Panc1 (cell line): Measurements from ENCODE around the gene CCDC57. TPM values are rescaled to one million over a fixed set of nuclear protein-coding genes. Genes with fewer than 3 reads are reported as not detected.
A peak's percentile ranks its signal among the peaks of the same experiment; 100 is the strongest.

Experiments
- ATAC-seq: fragments of 200-7000 bp; cut with Tn5 transposase; 2 replicates; pipeline ENCODE4 v1.9.1; 2020; ENCODE audit warnings: mild to moderate bottlenecking, moderate library complexity
- BruUV-seq: library from RNA; stranded (reverse); fragments of 400-500 nt; replicated peaks from 2 replicates; lab custom pipeline; 2021; lab: Mats Ljungman, UMichigan
- CTCF ChIA-PET: fragments of 300-600 bp; sonication (Branson Sonifier 250); formaldehyde crosslinking; loops from one replicate; lab custom pipeline; 2022; ENCODE audit warnings: antibody characterized with exemption; lab: Charles Lee
- POLR2A ChIA-PET: fragments of 300-600 bp; sonication (Branson Sonifier 250); formaldehyde crosslinking; loops from one replicate; lab custom pipeline; 2022; ENCODE audit warnings: antibody characterized with exemption; lab: Charles Lee
- DNase-seq: peaks from one replicate; pipeline ENCODE4 v3.0.0-alpha.2; 2010; ENCODE audit warnings: low read depth, low spot score
- H3K27ac ChIP-seq: 2 replicates; pipeline ENCODE4 v1.5.1; 2011; ENCODE audit warnings: mild to moderate bottlenecking, low read length, inconsistent platforms
- H3K27me3 ChIP-seq: fragments of 200-500 bp; sonication (Bioruptor generic); 2 replicates; pipeline ENCODE4 v1.6.0; 2014; ENCODE audit warnings: low read length, inconsistent platforms; ENCODE audit not compliant: control insufficient read depth, insufficient read depth
- H3K36me3 ChIP-seq: fragments of 200-500 bp; sonication (Bioruptor generic); 2 replicates; pipeline ENCODE4 v1.5.1; 2014; ENCODE audit warnings: inconsistent platforms, mild to moderate bottlenecking, low read length, moderate library complexity; ENCODE audit not compliant: control insufficient read depth, insufficient read depth
- H3K4me1 ChIP-seq: 2 replicates; pipeline ENCODE4 v1.5.1; 2011; ENCODE audit warnings: inconsistent platforms, mild to moderate bottlenecking, low read length, moderate library complexity; ENCODE audit not compliant: control insufficient read depth, insufficient read depth
- H3K4me3 ChIP-seq, 2 experiments: 2 replicates each; pipeline ENCODE4 v1.5.1; 2011 to 2012; ENCODE audit warnings: low read depth in 2 of 2, low read length in 2 of 2, mild to moderate bottlenecking in 2 of 2, inconsistent platforms in 1 of 2, moderate library complexity in 1 of 2
- H3K9me3 ChIP-seq: fragments of 200-500 bp; sonication (Bioruptor generic); 2 replicates; pipeline ENCODE4 v1.5.1; 2014; ENCODE audit warnings: low read depth, mild to moderate bottlenecking, inconsistent platforms, low read length, moderate library complexity; ENCODE audit not compliant: control insufficient read depth, insufficient read depth
- POLR2AphosphoS5 ChIP-seq: IDR thresholded peaks from 2 replicates; pipeline ENCODE4 v1.6.1; 2012; ENCODE audit warnings: mild to moderate bottlenecking, low read depth, low read length, moderate library complexity
- SIN3A ChIP-seq: IDR thresholded peaks from 2 replicates; pipeline ENCODE4 v1.6.1; 2012; ENCODE audit warnings: low read depth, mild to moderate bottlenecking, low read length, moderate library complexity, borderline replicate concordance; ENCODE audit not compliant: insufficient read depth
- TCF7L2 ChIP-seq: IDR thresholded peaks from 2 replicates; pipeline ENCODE4 v1.6.1; 2011; ENCODE audit warnings: mild to moderate bottlenecking, low read depth, low read length, inconsistent platforms
- in situ Hi-C: cut with HindIII; loops from 2 replicates; pipeline ENCODE4 v1.10.0; 2016; ENCODE audit warnings: low sequenced_read_pairs, low pct_unique_long_range_greater_than_20kb
- intact Hi-C: fragments of 100-400 bp; cut with micrococcal nuclease; formaldehyde crosslinking; loops from one replicate; pipeline ENCODE4 v1.10.0; 2022; ENCODE audit not compliant: unreplicated experiment
- total RNA-seq: library from RNA; stranded (reverse); gene quantifications from one replicate; pipeline ENCODE4 v1.2.1, GENCODE V29; 2021; ENCODE audit not compliant: unreplicated experiment
- TF ChIP-seq, protein P1 (sequence below): fragments of 450-650 bp; IDR thresholded peaks from 2 replicates; pipeline ENCODE4 v1.5.1; 2017; ENCODE audit warnings: mild to moderate bottlenecking
- TF ChIP-seq, protein P2 (sequence below), 2 experiments: IDR thresholded peaks; 2 replicates each; pipeline ENCODE4 v1.6.1; 2011 to 2012; ENCODE audit warnings: low read depth in 2 of 2, control low read depth in 1 of 2, low read length in 1 of 2, mild to moderate bottlenecking in 1 of 2, moderate library complexity in 1 of 2; ENCODE audit not compliant: insufficient read depth in 1 of 2

The CCDC57 gene
- total RNA-seq, 1 experiment from 2014 or later = 63.6 TPM

DNA sequence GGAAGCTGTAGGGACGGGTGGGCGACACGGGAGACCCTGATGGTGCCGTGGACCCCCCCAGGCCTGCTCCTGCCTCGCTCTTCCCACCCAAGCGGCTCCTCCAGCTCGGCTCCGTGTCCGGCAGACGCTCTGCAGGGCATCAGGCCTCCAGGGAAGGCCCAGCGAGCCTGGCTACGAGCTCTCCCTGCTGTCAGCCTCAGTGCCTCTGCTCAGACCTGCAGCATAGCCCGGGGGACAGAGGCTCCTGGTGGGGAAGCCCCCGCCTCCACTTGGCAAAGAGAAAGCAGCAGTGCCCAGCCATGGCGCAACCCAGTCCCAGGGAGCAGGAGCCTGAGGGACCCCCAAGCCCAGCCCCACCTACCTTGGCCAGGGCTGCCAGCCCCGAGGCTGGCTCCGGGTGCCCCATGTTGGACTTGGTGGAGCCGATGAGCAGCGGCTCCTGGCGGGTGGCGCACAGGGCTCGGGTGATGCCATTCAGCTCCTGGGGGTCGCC lies 120.5 kb downstream of the CCDC57 start:
- in situ Hi-C loops = no loop called here
- CTCF ChIA-PET = no interaction called here
- BruUV-seq = no TSS peak

DNA sequence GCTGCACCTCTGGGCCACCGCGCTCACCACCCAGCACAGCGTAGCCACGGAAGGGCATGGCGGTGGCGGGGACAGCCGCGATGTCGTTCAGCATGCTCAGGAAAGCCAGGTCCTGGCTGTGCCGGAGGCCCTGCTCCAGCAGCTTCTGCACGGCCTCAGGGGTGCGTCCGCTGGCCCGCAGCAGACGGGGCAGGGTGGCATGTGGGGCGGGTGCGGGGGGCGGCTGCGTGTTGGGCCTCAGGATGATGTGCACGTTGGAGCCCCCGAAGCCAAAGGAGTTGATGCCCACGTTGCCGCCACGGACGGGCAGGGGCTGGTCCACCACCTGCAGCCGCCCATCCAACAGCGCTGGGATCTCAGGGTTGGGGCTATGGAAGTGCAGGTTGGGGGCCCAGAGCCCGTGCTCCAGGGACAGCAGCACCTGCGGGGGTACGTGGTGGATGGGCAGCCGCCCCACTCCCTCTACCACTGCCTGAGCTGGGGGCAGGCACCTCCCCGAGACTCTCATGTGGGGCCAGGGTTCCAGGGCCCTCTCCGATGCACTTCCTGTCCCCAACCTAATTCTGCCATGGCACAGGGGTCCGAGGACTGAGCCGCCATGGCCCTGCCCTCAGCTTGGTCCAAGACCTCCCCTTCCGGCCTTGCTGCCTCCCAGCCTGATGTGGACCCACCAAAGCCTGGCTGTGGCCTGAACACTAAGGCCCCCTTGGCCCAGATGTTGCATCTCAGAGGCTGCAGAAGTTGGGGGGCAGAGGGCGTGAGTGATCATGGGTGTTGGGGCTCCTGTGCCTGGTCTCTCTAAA lies 121.2 kb downstream of the CCDC57 start:
- H3K36me3 ChIP-seq = peaks cover 48% of the 10 kb centered on the region
- 0 out of 2 replicates have a peak, but pooled peaks have one; percentile 26 for TF ChIP-seq POLR2AphosphoS5
- TF ChIP-seq, protein P1, sequence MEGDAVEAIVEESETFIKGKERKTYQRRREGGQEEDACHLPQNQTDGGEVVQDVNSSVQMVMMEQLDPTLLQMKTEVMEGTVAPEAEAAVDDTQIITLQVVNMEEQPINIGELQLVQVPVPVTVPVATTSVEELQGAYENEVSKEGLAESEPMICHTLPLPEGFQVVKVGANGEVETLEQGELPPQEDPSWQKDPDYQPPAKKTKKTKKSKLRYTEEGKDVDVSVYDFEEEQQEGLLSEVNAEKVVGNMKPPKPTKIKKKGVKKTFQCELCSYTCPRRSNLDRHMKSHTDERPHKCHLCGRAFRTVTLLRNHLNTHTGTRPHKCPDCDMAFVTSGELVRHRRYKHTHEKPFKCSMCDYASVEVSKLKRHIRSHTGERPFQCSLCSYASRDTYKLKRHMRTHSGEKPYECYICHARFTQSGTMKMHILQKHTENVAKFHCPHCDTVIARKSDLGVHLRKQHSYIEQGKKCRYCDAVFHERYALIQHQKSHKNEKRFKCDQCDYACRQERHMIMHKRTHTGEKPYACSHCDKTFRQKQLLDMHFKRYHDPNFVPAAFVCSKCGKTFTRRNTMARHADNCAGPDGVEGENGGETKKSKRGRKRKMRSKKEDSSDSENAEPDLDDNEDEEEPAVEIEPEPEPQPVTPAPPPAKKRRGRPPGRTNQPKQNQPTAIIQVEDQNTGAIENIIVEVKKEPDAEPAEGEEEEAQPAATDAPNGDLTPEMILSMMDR = no peak
- TF ChIP-seq, protein P2, sequence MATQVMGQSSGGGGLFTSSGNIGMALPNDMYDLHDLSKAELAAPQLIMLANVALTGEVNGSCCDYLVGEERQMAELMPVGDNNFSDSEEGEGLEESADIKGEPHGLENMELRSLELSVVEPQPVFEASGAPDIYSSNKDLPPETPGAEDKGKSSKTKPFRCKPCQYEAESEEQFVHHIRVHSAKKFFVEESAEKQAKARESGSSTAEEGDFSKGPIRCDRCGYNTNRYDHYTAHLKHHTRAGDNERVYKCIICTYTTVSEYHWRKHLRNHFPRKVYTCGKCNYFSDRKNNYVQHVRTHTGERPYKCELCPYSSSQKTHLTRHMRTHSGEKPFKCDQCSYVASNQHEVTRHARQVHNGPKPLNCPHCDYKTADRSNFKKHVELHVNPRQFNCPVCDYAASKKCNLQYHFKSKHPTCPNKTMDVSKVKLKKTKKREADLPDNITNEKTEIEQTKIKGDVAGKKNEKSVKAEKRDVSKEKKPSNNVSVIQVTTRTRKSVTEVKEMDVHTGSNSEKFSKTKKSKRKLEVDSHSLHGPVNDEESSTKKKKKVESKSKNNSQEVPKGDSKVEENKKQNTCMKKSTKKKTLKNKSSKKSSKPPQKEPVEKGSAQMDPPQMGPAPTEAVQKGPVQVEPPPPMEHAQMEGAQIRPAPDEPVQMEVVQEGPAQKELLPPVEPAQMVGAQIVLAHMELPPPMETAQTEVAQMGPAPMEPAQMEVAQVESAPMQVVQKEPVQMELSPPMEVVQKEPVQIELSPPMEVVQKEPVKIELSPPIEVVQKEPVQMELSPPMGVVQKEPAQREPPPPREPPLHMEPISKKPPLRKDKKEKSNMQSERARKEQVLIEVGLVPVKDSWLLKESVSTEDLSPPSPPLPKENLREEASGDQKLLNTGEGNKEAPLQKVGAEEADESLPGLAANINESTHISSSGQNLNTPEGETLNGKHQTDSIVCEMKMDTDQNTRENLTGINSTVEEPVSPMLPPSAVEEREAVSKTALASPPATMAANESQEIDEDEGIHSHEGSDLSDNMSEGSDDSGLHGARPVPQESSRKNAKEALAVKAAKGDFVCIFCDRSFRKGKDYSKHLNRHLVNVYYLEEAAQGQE (IDR thresholded peaks at IDR 0.05; ENCODE audit: insufficient read depth in 1 of 2, low read depth in 2 of 2, low read length in 1 of 2) = no peak
- TF ChIP-seq TCF7L2 = no peak
- TF ChIP-seq SIN3A = no peak
- in situ Hi-C loops = no loop called here
- H3K27ac ChIP-seq = no peak overlapping the region; the same call in 1 of the 2 replicates
- ChIA-PET POLR2A (no interaction called here), CTCF (no interaction called here)
- no peaks in the 10 kb centered on the region for H3K9me3 ChIP-seq
- DNase-seq (no peak), ATAC-seq (no peak)
- H3K27me3 ChIP-seq = no peaks in the 10 kb centered on the region
- BruUV-seq = no TSS peak
- intact Hi-C loops = no loop called here
- peaks cover 15% of the 10 kb centered on the region for H3K4me1 ChIP-seq
- H3K4me3 ChIP-seq = no peak overlapping the region

More for the DNA sequence above, 120.5 kb downstream of the CCDC57 start:
- no peak for DNase-seq
- H3K27me3 ChIP-seq = no peaks in the 10 kb centered on the region
- TF ChIP-seq SIN3A = no peak
- TF ChIP-seq, protein P2 (IDR thresholded peaks at IDR 0.05; ENCODE audit: insufficient read depth in 1 of 2, low read depth in 2 of 2, low read length in 1 of 2) = no peak
- TF ChIP-seq, protein P1 = no peak
- peak; percentile 28; the same call in 1 of the 2 replicates for TF ChIP-seq POLR2AphosphoS5
- TF ChIP-seq TCF7L2 = no peak
- no peaks in the 10 kb centered on the region for H3K9me3 ChIP-seq
- peaks cover 51% of the 10 kb centered on the region for H3K36me3 ChIP-seq
- no peak overlapping the region for H3K4me3 ChIP-seq
- peak overlapping the region; percentile 34; the same call in 1 of the 2 replicates for H3K27ac ChIP-seq
- POLR2A ChIA-PET = interaction anchor here (0.7 kb wide), 1 partner anchor 15 kb away, joined by 6 read pairs; no protein-coding TSS in a partner anchor
- H3K4me1 ChIP-seq = peaks cover 18% of the 10 kb centered on the region
- intact Hi-C loops = no loop called here
- ATAC-seq = no peak
